Right renal pelvis (tissue), 4 donors: ENCODE results near the gene COMTD1. TPM values are rescaled to one million over a fixed set of nuclear protein-coding genes. Genes with fewer than 3 reads are reported as not detected.
"Not testable (repeated sequence)": the region's sequence is repeated elsewhere in the genome, so short reads cannot be mapped to it uniquely, and the experiment has no call there.

Experiments used
- DNase-seq, 4 donors: peaks; one replicate each; pipeline ENCODE4 v3.0.0-alpha.2; 2013; ENCODE audit warnings: low read depth in 4 of 4, low spot score in 3 of 4, missing footprints in 1 of 4
- polyA plus RNA-seq, 4 donors: library from polyadenylated mRNA; unstranded; fragments of 120-200 nt; gene quantifications; one replicate each; pipeline ENCODE4 v1.2.1, GENCODE V29; 2013; ENCODE audit not compliant: insufficient read length in 4 of 4

Gene COMTD1
- polyA plus RNA-seq, 4 donors = 5.4 to 12.3 (median 8.0) TPM

GRCh38 chr10:75199949-75200348, 35.8 kb downstream of the COMTD1 start:
- DNase-seq = not testable (repeated sequence)

GRCh38 chr10:75197906-75198305, 37.9 kb downstream of the COMTD1 start:
- DNase-seq = no peak

- no peak for DNase-seq
Measured at GRCh38 chr10:75197066-75197465, 38.7 kb downstream of the COMTD1 start.

GRCh38 chr10:75195035-75195763, 40.6 kb downstream of the COMTD1 start:
- no peak for DNase-seq

- DNase-seq = not testable (repeated sequence)
Measured at GRCh38 chr10:75194625-75195024, 41.1 kb downstream of the COMTD1 start.

DNA sequence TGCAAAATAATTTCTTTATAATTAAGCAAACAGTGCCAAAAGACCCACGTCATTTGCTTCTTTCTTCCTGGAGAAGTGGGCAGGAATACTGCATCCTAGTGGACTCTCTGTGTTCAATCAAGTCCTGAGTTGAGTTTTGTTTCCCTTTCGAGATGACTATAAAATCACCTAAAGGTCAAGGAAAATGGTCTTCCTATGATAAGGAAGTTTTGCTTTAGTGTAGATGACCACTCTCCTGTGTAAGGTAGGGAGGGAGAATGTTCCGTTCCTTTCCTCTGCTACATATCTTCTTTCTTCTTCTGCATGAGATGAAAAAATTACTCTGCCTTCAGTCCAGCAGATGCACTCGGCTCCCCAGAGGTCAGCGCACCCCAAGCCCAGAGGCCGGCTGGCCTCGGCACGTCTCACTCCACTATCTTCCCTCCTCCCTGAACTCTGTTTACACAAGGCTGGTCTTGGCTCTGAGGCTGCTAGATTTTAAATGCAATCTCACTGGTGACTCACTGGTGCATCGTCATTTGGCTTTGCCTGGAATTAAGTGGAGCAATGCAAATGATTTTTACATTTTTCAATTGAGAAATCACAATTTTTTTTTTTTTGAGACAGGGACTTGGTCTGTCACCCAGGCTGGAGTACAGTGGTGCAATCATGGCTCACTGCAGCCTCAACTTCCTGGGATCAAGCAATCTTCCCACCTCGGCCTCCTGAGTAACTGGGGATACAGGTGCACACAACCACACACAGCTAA, 43.8 kb downstream of the COMTD1 start:
- no peak for DNase-seq

DNA sequence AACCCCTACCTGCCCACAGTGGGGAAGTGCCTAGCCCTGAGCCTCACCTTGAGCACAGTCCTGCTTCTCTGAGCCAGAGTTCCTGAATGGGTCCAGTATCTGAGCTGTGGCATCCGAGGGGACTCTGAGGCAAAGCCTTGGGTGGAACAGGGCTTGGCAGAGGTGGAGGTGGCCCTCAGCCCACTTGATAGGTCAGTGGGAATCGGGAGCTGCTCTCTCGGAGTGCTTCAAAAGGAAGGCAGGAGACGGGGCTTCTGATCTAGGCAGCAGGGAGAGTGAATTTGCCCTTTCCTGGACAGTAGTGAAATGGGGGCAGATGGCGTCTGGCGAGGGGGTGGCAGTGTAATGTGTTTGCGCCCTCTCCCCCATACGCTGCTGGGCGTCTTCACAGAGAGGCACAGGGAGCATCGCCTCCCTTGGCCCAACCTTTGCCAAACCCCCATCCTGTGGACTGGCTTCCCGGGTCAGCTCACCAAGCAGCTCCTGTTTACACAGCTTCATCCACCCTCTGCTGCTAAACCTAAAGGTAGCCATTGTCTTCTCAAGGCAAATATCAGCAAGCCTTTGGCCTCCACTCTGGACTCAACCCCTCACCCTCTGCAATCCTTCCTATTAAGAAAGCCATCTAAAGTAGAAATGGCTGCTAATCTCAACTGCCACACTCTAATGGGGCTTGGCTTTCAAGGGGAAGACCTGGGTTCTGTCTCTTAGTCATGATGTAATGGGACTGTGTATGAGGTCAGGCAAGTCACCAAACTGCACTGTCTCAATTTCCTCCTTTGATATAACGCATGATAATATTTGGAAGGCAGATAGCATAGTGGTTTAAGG, 46.3 kb downstream of the COMTD1 start:
- DNase-seq = no peak

DNA sequence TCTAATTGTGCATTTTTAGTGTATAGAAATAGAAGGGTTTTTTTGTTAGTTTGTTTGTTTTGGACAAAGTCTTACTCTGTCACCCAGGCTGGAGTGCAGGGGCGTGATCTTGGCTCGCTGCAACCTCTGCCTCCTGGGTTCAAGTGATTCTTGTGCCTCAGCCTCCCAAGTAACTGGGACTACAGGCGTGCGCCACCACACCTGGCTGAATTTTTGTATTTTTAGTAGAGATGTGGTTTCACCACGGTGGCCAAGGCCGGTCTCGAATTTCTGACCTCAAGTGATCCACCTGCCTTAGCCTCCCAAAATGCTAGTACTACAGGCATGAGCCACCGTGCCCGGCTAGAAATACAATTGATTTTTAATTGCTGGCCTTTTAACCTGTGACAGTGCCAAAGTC, 47.2 kb downstream of the COMTD1 start:
- DNase-seq = not testable (repeated sequence)

DNA sequence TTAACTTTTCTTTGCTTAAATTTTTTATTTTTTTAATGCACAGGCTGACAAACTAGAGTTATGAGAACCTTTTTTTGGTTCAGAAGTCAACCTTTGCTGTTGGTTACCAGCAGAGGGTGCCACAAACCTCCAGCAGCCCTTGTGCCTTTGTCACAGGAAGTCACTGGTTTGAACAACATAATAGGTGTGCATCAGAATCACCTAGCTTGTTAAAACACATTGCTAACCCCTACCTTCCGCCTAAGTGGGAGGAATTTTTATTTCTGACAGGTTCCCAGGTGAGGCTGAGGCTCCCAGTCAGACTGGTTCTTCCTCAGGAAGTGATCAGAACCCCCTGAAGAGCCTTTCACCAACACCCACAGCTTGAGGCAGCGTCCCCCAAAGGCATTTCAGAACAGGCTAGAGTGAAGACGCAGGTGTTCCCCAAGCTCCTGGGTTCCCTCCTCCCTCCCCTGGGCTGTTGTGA, 47.8 kb downstream of the COMTD1 start:
- no peak for DNase-seq

DNA sequence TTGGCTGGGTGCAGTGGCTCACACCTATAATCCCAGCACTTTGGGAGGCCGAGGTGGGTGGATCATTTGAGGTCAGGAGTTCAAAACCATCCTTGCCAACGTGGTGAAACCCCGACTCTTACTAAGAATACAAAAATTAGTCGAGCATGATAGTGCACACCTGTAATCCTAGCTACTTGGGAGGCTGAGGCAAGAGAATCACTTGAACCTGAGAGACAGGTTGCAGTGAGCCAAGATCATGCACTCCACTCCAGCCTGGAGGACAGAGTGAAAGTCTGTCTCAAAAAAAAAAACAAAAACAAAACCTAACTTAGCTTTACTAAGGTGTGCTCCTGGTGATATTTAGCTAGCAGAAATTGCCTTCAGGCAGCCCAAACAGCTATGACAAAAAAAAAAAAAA, 49.4 kb downstream of the COMTD1 start:
- DNase-seq = no peak

Other genes with a start within 250 kb of the COMTD1 start
- 10 to 100 TPM; 12.2 to 15.6 (median 14.9) TPM for gene SAMD8, start 124.3 kb downstream of the COMTD1 start, polyA plus RNA-seq
- 100 to 1,000 TPM; 220 to 268 (median 250) TPM for gene VDAC2, start 25.2 kb downstream of the COMTD1 start, polyA plus RNA-seq
- 10 to 100 TPM; 62.3 to 94.6 (median 70.0) TPM for gene ZNF503, start 165.8 kb upstream of the COMTD1 start, polyA plus RNA-seq
- gene LRMDA, start 195.7 kb upstream of the COMTD1 start, polyA plus RNA-seq = 10 to 100 TPM; 19.1 to 23.0 (median 20.7) TPM